ENCODE measurements around the gene REC8. TPM values are rescaled to one million over a fixed set of nuclear protein-coding genes. Genes with fewer than 3 reads are reported as not detected.

REC8 gene
- total RNA-seq, result 0.65 and 1.2 TPM in 2 replicates

GRCh38 chr14:24171422-24172260 lies at the start of gene REC8:
Gene REC8, plus strand, starts transcription at chr14:24172080. Its CDS starts 473 bp downstream, at chr14:24172553.

GRCh38 chr14:24130380-24130716 lies 41.5 kb upstream of the REC8 start, which contains the start of gene FITM1:
Gene FITM1, plus strand, starts transcription at chr14:24130659. Its CDS starts 905 bp downstream, at chr14:24131564.

GRCh38 chr14:24135834-24136683 lies 35.8 kb upstream of the REC8 start, which contains the start of gene PSME1:
Gene PSME1, plus strand, starts transcription at chr14:24136194. Its CDS starts 69 bp downstream, at chr14:24136263.

GRCh38 chr14:24141097-24141880 lies 30.6 kb upstream of the REC8 start, which contains the start of gene EMC9:
Gene EMC9, minus strand, starts transcription at chr14:24141591. Its CDS starts 287 bp downstream, at chr14:24141304.

GRCh38 chr14:24146453-24146977 lies 25.4 kb upstream of the REC8 start, which contains the start of gene PSME2:
Gene PSME2, minus strand, starts transcription at chr14:24146610. Its CDS starts 29 bp downstream, at chr14:24146581.

GRCh38 chr14:24146978-24147760 lies 24.7 kb upstream of the REC8 start, which contains the start of gene RNF31:
Gene RNF31, plus strand, starts transcription at chr14:24147498. Its CDS starts 201 bp downstream, at chr14:24147699.

GRCh38 chr14:24160850-24161804 lies 10.8 kb upstream of the REC8 start, which contains the start of gene IRF9:
Gene IRF9, plus strand, starts transcription at chr14:24161265. Its CDS starts 880 bp downstream, at chr14:24162145.

GRCh38 chr14:24188251-24189058 lies 16.6 kb downstream of the REC8 start, which contains the start of gene IPO4:
Gene IPO4, minus strand, starts transcription at chr14:24188816. Its CDS starts 29 bp downstream, at chr14:24188787.

GRCh38 chr14:24195186-24196070 lies 23.5 kb downstream of the REC8 start, which contains the start of gene TM9SF1:
Gene TM9SF1, minus strand, starts transcription at chr14:24195441. Its CDS starts 422 bp downstream, at chr14:24195019.

GRCh38 chr14:24212924-24213865 lies 41.3 kb downstream of the REC8 start, which contains the start of gene CHMP4A:
Gene CHMP4A, minus strand, starts transcription at chr14:24213488. Its CDS starts 49 bp downstream, at chr14:24213439.

GRCh38 chr14:24215495-24216344 lies 43.8 kb downstream of the REC8 start, which contains the start of gene MDP1:
Gene MDP1, minus strand, starts transcription at chr14:24216066. Its CDS starts 111 bp downstream, at chr14:24215955.

